ENCODE data around the gene TMEM50A. TPM values are rescaled to one million over a fixed set of nuclear protein-coding genes. Genes with fewer than 3 reads are reported as not detected.
"Not testable (repeated sequence)": the region's sequence is repeated elsewhere in the genome, so short reads cannot be mapped to it uniquely, and the experiment has no call there.

The TMEM50A gene
- total RNA-seq, 2 experiments from 2014 or later: 98.0 to 120 TPM

DNA sequence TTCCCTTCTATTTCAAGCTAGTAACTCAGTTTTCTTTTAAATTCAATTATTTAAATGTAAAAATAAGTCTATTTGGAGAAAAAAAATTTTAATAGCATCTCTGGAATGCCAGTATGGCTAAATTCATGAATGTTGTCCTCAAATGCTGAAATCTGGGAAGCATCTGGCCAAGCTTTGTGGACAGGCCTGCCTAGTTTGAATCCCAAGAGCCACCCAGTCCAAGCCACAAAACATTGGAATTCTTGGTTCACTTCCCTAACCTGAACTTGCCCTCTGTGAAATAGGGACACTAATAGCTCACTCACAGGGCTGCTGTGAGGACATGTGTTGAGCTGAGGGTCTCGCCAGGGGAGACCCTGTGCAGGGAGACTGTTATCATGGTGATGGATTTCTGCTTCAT is 28.6 kb upstream of the TMEM50A start:
- H3K4me3 Mint-ChIP-seq; POLR2A ChIA-PET; H3K4me1 Mint-ChIP-seq; H3K27me3 Mint-ChIP-seq; H3K27ac Mint-ChIP-seq; ATAC-seq; H3K9me3 Mint-ChIP-seq (ENCODE audit: low read depth); CTCF ChIA-PET; intact Hi-C loops (cut with DNase I, micrococcal nuclease); DNase-seq: not testable (repeated sequence)
- H3K36me3 Mint-ChIP-seq (ENCODE audit: low read depth): peaks cover 19% of the 10 kb centered on the region

DNA sequence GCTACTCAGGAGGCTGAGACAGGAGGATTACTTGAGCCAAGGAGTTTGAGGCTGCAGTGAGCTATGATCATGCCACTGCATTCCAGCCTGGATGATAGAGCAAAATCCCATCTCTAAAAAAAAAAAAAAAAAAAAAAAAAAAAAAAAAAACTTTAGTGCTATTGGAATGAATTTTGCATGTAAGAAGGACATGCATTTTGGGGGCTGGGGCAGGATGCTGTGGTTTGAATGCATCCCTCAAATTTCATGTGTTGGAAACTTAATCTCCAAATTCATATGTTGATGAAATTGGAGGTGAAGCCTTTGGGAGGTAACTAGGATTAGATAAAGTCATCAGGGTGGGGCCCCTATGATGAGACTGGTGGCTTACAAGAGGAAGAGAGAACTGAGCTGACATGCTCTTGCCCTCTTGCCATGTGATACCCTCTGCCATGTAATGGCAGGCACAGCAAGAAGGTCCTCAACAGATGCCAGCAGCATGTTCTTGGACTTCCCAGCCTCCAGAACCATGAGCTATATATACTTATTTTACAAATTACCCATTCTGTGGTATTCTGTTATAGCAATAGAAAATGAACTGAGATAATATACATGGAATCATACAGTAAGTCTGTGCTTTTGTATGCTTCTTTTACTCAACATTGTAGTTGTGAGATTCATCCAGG is 25.2 kb upstream of the TMEM50A start:
- H3K27me3 Mint-ChIP-seq; H3K4me1 Mint-ChIP-seq; POLR2A ChIA-PET; H3K4me3 Mint-ChIP-seq; ATAC-seq; intact Hi-C loops (cut with DNase I, micrococcal nuclease); H3K27ac Mint-ChIP-seq; CTCF ChIA-PET; DNase-seq; H3K9me3 Mint-ChIP-seq (ENCODE audit: low read depth): not testable (repeated sequence)
- H3K36me3 Mint-ChIP-seq (ENCODE audit: low read depth): peaks cover 26% of the 10 kb centered on the region

DNA sequence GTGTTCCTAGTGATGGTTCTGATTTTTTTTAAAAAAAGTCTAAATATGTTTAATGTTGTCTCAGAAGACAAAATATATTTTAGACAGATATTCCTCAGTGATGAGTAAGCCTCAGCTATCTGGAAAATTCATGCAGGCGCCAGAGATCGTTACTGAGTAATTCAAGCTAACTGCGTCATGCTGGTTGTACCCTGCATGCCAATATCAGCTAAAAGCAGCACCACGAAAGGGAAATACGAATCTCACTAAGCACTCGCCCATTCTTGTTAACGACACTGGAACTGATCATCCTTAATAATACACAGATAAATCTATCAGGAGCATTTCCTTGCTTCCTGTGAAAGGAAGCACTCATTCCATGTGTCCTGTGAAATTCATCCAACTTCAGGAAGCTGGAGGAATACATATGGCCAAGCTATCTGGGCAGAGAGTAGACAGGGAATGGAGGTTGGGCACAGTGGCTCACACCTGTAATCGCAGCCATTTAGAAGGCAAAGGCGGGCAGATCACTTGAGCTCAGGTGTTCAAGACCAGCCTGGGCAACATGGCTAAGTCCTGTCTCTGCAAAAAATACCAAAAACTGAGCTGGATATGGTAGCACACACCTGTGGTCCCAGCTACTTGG is 17.7 kb upstream of the TMEM50A start:
- POLR2A ChIA-PET; H3K9me3 Mint-ChIP-seq (ENCODE audit: low read depth); H3K27me3 Mint-ChIP-seq; ATAC-seq; H3K4me1 Mint-ChIP-seq; H3K4me3 Mint-ChIP-seq; DNase-seq; H3K27ac Mint-ChIP-seq; H3K36me3 Mint-ChIP-seq (ENCODE audit: low read depth); intact Hi-C loops (cut with DNase I, micrococcal nuclease): not testable (repeated sequence)
- CTCF ChIA-PET: interaction anchor here (0.5 to 0.7 kb wide), 2 partner anchors 81 to 122 kb away, joined by 3 to 4 read pairs; no protein-coding TSS in a partner anchor

DNA sequence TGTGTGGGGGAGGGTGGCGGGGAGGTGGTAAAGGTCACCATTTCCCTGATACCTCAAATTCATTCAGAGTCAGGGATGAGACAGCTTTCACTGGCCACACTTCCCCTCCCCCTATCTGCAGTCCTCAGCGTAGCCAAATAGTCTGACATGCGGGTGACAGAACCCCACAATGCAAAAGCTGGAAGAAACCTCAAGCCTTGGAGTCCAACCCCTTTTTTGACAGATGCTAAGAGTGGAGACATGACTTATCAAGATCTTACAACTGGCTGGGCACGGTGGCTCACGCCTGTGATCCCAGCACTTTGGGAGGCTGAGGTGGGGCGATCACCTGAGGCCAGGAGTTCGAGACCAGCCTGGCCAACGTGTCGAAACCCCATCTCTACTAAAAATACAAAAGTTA is 16.0 kb upstream of the TMEM50A start:
- H3K4me3 Mint-ChIP-seq; H3K9me3 Mint-ChIP-seq (ENCODE audit: low read depth); H3K27ac Mint-ChIP-seq; H3K27me3 Mint-ChIP-seq; CTCF ChIA-PET; ATAC-seq; H3K36me3 Mint-ChIP-seq (ENCODE audit: low read depth); POLR2A ChIA-PET; H3K4me1 Mint-ChIP-seq; intact Hi-C loops (cut with DNase I, micrococcal nuclease); DNase-seq: not testable (repeated sequence)

DNA sequence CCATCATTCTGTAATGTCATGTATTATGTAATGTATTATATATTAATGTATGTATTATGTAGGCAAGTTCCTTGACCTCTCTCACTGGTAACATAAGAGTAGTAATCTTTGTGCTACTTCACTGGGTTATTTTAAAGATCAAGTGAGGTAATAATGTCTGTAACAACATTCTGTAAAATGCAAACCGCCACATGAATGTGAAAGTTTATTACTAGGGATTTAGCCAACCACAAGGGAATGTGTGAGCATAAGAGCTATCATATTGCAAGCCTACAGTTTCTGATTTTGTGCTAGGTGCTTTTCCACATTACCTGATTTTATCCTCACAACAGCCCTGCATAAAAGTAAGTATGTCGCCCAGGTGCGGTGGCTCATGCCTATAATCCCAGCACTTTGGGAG is 13.7 kb upstream of the TMEM50A start:
- H3K27ac Mint-ChIP-seq; CTCF ChIA-PET; H3K4me1 Mint-ChIP-seq; POLR2A ChIA-PET; H3K36me3 Mint-ChIP-seq (ENCODE audit: low read depth); H3K27me3 Mint-ChIP-seq; ATAC-seq; H3K4me3 Mint-ChIP-seq; H3K9me3 Mint-ChIP-seq (ENCODE audit: low read depth); DNase-seq; intact Hi-C loops (cut with DNase I, micrococcal nuclease): not testable (repeated sequence)

DNA sequence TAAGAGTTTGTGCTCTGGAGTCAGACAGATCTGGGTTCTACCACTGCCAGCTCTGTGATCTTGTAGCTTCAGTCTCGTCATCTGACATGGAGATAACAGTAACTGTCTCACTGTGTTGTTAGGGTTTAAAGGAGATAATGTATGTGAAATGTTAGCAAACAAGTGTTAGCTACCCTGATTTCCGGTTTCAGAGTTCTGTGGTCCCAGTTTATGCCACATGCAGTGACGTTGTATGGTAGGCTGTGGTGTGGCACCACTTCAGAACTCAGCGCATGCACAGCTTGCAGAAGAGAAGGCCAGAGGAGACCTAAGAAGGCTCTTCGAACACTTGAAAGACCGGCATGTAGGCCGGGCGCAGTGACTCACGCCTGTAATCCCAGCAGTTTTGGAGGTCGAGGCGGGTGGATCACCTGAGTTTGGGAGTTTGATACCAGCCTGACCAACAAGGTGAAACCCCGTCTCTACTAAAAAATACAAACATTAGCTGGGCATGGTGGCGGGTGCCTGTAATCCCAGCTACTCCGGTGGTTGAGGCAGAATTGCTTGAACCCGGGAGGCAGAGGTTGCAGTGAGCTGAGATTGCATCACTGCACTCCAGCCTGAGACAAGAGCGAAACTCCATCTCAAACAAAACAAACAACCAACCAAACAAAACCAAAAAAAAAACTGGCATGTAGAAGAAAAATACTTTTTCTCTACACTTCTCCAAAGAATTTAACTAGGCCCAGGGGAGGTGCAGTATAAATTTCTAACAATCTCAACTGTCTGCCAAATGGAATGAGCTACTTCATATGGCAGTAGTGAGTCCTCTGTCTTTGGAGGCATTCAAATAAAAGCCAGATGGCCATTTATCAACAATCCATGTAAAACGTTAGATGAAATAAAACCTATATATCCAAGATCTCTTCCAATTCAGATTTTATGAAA is 10.0 kb upstream of the TMEM50A start:
- peaks cover 28% of the 10 kb centered on the region for H3K4me1 Mint-ChIP-seq
- DNase-seq; H3K27ac Mint-ChIP-seq; H3K27me3 Mint-ChIP-seq; H3K36me3 Mint-ChIP-seq (ENCODE audit: low read depth); intact Hi-C loops (cut with DNase I, micrococcal nuclease); CTCF ChIA-PET; H3K4me3 Mint-ChIP-seq; H3K9me3 Mint-ChIP-seq (ENCODE audit: low read depth); POLR2A ChIA-PET: not testable (repeated sequence)
- peak; percentile 69 for ATAC-seq

DNA sequence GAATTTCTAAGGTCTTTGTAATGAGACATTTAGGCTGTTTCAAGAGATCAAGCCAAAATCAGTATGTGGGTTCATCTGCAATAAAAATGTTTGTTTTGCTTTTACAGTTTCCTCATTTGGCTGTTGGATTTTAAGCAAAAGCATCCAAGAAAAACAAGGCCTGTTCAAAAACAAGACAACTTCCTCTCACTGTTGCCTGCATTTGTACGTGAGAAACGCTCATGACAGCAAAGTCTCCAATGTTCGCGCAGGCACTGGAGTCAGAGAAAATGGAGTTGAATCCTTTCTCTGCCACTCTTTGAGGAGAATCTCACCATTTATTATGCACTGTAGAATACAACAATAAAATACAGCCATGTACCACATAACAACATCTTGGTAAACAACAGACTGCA is 9.3 kb upstream of the TMEM50A start:
- H3K4me1 Mint-ChIP-seq: peaks cover 32% of the 10 kb centered on the region
- H3K27me3 Mint-ChIP-seq; DNase-seq; ATAC-seq; H3K9me3 Mint-ChIP-seq (ENCODE audit: low read depth); H3K27ac Mint-ChIP-seq; intact Hi-C loops (cut with DNase I, micrococcal nuclease); H3K4me3 Mint-ChIP-seq; H3K36me3 Mint-ChIP-seq (ENCODE audit: low read depth); CTCF ChIA-PET; POLR2A ChIA-PET: not testable (repeated sequence)

DNA sequence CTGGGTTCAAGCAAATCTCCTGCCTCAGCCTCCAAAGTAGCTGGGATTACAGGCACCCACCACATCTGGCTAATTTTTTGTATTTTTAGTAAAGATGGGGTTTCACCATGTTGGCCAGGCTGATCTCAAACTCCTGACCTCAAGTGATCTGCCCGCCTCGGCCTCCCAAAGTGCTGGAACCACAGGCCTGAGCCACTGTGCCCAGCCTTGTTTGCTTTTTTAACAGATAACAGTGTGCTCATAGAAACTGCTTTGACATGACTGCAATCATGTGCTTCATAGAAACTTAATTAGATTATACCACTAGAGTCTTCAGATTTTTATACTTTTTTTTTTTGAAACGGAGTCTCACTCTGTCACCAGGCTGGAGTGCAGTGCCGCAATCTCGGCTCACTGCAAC is 8.8 kb upstream of the TMEM50A start:
- H3K27me3 Mint-ChIP-seq; H3K36me3 Mint-ChIP-seq (ENCODE audit: low read depth); H3K4me3 Mint-ChIP-seq; DNase-seq; ATAC-seq; H3K9me3 Mint-ChIP-seq (ENCODE audit: low read depth); intact Hi-C loops (cut with DNase I, micrococcal nuclease): not testable (repeated sequence)
- Mint-ChIP-seq H3K4me1 (peaks cover 32% of the 10 kb centered on the region), H3K27ac (peak overlapping the region; percentile 76)
- ChIA-PET POLR2A (interaction anchor here (0.9 kb wide), 1 partner anchor 81 kb away, joined by 3 read pairs; no protein-coding TSS in a partner anchor), CTCF (interaction anchor here (0.6 kb wide), 1 partner anchor 80 kb away, joined by 4 read pairs; no protein-coding TSS in a partner anchor)

DNA sequence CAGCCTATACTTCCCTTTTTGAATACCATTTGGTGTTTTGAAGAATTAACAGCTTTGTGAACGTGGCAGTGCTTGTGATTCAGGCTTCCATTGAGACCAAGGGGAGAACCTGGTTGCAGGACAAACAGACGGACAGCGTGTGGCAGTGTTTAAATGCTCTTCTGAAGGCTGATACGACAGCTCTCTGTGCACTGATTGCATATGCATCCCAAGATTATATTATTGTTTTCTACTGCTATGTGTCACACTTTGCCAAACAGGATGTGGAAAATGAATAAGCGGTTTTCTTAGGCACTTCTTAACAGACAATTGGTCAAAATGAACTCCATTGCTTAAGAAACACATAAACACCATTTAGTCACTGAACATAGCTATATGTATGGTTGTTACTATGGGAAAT is 8.2 kb upstream of the TMEM50A start:
- ATAC-seq (peak; percentile 86), DNase-seq (peak; percentile 27)
- Mint-ChIP-seq H3K27ac (peak overlapping the region; percentile 76), H3K4me1 (peaks cover 35% of the 10 kb centered on the region)
- intact Hi-C loops (cut with DNase I, micrococcal nuclease): loop anchor here in 1 of 2 experiments (10.0 kb wide), 2 partner anchors 585 to 685 kb away; partner anchors contain the start of genes CLIC4 and SRRM1
- POLR2A ChIA-PET: interaction anchor here (0.6 to 0.9 kb wide), 2 partner anchors 47 to 82 kb away, joined by 3 to 4 read pairs; no protein-coding TSS in a partner anchor
- H3K4me3 Mint-ChIP-seq; H3K36me3 Mint-ChIP-seq (ENCODE audit: low read depth); H3K27me3 Mint-ChIP-seq; CTCF ChIA-PET; H3K9me3 Mint-ChIP-seq (ENCODE audit: low read depth): not testable (repeated sequence)

DNA sequence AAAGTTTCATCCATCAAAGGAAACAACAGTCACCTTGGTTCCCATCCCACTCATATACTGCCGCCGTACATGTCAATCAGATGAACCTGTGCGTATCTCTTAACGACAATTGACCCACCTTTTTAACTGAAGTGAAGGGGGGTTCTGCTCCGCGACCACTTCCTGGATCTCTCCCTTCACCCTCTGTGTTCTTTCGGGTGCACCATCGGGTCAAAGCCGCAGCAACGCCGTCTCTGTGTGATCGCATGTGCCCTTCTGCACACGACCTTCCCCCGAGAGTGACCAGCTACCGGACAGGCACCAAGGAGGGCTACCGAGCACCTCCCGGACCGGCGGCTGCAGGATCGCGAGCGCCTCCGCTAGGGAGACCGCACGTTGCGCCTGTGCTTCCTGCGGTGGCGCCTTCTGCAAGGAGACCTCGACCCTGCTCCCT is 1.2 kb upstream of the TMEM50A start:
- ATAC-seq (peak; percentile 12), DNase-seq (peak; percentile 56)
- POLR2A ChIA-PET; H3K9me3 Mint-ChIP-seq (ENCODE audit: low read depth); H3K36me3 Mint-ChIP-seq (ENCODE audit: low read depth); CTCF ChIA-PET; H3K27me3 Mint-ChIP-seq: not testable (repeated sequence)
- H3K4me3 Mint-ChIP-seq: peak overlapping the region; percentile 94
- H3K27ac Mint-ChIP-seq: peak overlapping the region; percentile 87
- H3K4me1 Mint-ChIP-seq: peaks cover 32% of the 10 kb centered on the region
- intact Hi-C loops (cut with DNase I, micrococcal nuclease): loop anchor here (5.0 to 10.0 kb wide), 3 partner anchors 95 to 692 kb away; partner anchors contain the start of genes CLIC4 (in 1 of the 2) and SRRM1 (in 1 of the 2)

DNA sequence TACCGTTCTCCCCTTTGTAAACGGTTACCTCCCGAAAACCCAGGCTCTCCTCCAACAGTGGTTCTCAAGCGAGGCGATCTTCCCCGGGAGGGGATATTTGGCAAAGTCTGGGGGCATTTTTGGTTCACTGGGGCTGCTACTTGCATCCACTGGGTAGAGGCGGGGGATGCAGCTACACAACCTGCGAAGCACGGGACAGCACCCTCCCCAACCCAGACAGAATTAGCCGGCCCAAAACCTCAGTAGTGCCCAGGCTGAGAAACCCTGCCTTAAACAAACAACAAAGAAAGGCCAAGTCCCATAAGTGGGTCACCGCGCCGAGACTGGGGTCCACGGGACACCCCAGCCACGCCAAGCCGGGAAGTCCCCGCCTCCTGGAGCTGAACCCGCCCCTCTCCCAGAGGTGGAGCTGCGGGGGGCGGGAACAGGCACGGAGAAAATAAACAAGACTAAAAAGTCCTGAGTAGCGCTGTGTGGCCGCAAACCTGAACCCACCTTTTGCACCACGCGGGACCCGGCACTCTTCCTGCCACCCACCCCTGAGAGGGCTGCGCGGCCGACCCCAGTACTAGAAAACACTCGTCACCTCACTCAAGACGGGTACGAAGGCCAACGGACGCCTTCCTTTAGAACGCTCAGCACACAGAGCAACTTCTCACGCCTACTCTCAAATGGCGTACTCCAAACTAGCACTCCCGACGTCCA is 499 bp upstream of the TMEM50A start:
- H3K9me3 Mint-ChIP-seq (ENCODE audit: low read depth); POLR2A ChIA-PET; H3K36me3 Mint-ChIP-seq (ENCODE audit: low read depth); CTCF ChIA-PET; H3K27me3 Mint-ChIP-seq: not testable (repeated sequence)
- Mint-ChIP-seq H3K27ac (peak overlapping the region; percentile 74), H3K4me1 (peaks cover 29% of the 10 kb centered on the region), H3K4me3 (peak overlapping the region; percentile 93)
- intact Hi-C loops (cut with DNase I, micrococcal nuclease): loop anchor here (2.0 to 10.0 kb wide), 7 partner anchors 91 to 693 kb away; partner anchors contain the start of genes CLIC4 (in 1 of the 2), MACO1 (in 1 of the 2), MTFR1L (in 1 of the 2) and RSRP1 (in 1 of the 2)
- DNase-seq (peak; percentile 39), ATAC-seq (peak; percentile 65)
